Activated T-helper 9 cell treated with anti-CD3 and anti-CD28 coated beads, Interleukin-2, amount 50 U/mL, for 16 hours (primary cell): Measurements from ENCODE around the gene BBC3.

ENCODE experiments used
- DNase-seq: peaks from one replicate; pipeline ENCODE4 v3.0.0-alpha.2; 2020; ENCODE audit warnings: low read depth

Gene BBC3

GRCh38 chr19:47188507-47189033, 42.4 kb downstream of the BBC3 start:
- no peak for DNase-seq

- DNase-seq, result no peak
Observed at GRCh38 chr19:47187797-47188196, 43.2 kb downstream of the BBC3 start.

- DNase-seq, result no peak
Observed at GRCh38 chr19:47187335-47187655, 43.7 kb downstream of the BBC3 start.

GRCh38 chr19:47186446-47187334, 44.3 kb downstream of the BBC3 start:
- peak; percentile 59 for DNase-seq

- DNase-seq, result no peak
Observed at GRCh38 chr19:47183601-47184000, 47.4 kb downstream of the BBC3 start.

- DNase-seq, result no peak
Observed at GRCh38 chr19:47179653-47180310, 51.2 kb downstream of the BBC3 start.

GRCh38 chr19:47176627-47177090, 54.3 kb downstream of the BBC3 start:
- no peak for DNase-seq

GRCh38 chr19:47176071-47176626, 54.9 kb downstream of the BBC3 start:
- DNase-seq, result no peak

- DNase-seq, result no peak
Observed at GRCh38 chr19:47172666-47173455, 58.1 kb downstream of the BBC3 start.
